Activated T-helper 9 cell treated with anti-CD3 and anti-CD28 coated beads, Interleukin-2, amount 50 U/mL, for 16 hours (primary cell): ENCODE data around the gene METRNL.

ENCODE experiments used
- DNase-seq: peaks from one replicate; pipeline ENCODE4 v3.0.0-alpha.2; 2020; ENCODE audit warnings: low read depth

The METRNL gene

DNA sequence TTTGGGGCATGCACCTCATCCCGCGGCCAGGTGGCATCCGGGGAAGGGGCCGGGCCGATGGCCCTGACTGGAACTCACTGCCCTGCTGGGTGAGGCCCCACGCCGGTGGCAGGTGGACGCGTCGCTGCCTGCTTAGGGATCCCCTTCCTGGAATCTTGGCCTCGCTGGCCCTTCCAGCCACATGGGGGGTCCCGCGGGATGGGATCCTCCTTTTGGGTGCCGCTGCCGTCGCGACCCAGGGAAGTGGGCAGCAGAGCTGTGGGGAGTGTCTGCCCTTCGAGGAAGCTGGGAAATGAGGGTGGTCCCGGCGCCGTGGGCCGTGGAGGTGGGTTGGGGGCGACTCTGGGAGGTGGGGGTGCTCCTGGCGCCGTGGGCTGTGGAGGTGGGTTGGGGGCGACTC lies 12.8 kb downstream of the METRNL start:
- DNase-seq = no peak

DNA sequence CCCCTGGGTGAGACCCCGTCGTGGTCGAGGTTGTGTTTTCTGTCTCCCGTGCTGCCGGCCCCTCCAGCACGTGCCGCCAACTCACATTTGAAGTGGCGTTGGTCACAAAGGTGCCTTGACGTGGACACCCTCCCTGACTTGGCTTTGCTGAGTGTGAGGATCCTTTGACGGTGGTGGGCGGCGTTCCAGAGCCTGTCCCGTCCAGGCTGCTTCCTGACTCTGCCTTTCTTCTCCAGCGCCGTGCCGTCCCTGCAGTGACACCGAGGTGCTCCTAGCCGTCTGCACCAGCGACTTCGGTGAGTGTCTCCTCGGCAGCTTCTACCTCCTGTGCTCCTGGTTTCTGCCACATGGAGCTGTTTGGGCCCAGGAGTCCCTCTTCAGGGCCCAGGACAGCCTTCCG lies 13.5 kb downstream of the METRNL start:
- DNase-seq = no peak

DNA sequence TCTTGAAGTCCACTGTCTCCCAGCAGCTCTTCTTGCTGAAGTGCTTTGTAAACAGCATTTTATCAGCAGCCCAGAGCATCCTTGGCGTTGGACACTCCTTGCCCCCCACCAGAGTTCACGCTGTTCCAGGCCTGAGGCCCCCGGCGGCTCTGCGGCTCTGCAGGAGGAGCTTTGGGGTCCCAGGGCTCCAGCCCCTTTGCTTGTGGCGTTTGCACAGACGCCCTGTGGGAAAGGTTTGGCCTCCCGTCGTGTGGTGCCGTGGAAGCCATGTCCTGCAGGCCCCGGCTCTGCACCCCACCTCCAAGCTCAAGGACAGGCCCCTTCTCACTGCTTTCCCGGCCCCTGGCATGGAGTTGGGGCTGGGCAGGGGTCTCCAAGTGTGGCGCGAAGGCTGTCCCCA lies 14.1 kb downstream of the METRNL start:
- no peak for DNase-seq

DNA sequence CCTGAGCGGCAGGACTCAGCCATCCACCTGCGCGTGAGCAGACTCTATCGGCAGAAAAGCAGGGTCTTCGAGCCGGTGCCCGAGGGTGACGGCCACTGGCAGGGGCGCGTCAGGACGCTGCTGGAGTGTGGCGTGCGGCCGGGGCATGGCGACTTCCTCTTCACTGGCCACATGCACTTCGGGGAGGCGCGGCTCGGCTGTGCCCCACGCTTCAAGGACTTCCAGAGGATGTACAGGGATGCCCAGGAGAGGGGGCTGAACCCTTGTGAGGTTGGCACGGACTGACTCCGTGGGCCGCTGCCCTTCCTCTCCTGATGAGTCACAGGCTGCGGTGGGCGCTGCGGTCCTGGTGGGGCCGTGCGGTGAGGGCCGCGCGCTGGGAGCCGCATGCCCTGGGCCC lies 14.9 kb downstream of the METRNL start:
- no peak for DNase-seq

DNA sequence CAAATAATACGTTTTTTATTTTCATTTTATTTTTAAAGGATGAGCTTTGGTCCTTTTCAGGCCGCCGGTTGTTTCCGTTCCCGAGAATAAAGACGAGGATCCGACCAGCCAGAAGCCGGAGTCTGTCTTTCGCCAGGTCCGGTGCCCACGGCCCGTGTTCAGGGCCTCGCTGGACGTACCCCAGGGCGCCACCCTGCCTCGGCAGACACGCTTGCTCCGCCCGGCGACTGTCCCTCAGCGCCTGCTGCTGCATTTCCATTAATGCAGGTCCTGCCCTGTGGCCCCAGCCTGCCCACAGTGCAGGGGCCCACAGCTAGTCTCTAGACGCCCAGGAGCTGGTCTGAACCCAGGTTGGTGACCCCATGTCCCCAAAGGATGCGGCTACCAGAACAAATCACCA lies 15.6 kb downstream of the METRNL start:
- no peak for DNase-seq

DNA sequence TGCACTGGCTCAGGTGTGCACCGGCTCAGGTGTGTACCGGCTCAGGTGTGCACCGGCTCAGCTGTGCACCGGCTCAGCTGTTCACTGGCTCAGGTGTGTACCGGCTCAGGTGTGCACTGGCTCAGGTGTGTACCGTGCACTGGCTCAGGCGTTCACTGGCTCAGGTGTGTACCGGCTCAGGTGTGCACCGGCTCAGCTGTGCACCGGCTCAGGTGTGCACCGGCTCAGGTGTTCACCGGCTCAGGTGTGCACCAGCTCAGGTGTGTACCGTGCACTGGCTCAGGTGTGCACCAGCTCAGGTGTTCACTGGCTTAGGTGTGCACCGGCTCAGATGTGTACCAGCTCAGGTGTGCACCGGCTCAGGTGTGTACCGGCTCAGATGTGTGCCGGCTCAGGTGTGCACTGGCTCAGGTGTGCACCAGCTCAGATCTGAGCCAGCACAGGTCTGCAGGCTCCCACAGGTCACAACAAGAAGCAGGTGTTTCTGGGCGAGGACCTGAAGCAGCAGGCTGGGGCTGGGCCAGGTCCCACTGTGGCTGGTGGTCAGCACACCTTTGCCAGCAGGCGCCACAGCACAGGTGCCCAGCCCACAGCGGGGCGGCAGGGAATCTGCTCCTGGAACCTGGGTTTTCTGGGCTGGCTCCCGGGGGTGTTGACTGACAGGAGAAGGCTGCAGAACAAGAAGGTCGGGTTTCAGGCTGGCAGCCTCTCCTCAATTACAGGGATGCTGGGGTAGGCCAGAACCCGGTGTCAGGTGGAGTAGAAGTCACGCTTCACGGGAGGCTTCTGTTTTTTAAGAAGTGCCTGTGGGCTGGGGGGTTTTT lies 17.2 kb downstream of the METRNL start:
- DNase-seq = no peak

DNA sequence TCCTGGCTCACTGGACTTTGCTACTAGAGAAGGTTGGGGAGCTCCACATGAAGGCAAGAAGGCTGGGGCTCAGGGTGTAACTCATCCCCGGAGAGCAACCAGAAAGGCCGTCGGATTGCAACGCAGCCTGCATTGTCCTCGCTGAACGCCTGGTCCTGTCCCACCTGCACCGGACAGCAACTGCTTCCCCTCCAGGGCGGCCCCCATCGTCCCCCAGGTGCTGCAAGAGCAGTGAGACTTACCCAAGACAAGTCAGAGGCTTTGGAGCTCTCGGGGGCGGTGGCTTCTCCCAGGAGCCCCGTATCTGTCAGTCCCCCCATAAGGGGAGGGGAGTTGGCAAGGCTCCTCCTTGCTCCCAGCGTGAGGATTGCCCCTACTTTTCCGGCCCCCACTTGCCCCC lies 18.4 kb downstream of the METRNL start:
- no peak for DNase-seq

DNA sequence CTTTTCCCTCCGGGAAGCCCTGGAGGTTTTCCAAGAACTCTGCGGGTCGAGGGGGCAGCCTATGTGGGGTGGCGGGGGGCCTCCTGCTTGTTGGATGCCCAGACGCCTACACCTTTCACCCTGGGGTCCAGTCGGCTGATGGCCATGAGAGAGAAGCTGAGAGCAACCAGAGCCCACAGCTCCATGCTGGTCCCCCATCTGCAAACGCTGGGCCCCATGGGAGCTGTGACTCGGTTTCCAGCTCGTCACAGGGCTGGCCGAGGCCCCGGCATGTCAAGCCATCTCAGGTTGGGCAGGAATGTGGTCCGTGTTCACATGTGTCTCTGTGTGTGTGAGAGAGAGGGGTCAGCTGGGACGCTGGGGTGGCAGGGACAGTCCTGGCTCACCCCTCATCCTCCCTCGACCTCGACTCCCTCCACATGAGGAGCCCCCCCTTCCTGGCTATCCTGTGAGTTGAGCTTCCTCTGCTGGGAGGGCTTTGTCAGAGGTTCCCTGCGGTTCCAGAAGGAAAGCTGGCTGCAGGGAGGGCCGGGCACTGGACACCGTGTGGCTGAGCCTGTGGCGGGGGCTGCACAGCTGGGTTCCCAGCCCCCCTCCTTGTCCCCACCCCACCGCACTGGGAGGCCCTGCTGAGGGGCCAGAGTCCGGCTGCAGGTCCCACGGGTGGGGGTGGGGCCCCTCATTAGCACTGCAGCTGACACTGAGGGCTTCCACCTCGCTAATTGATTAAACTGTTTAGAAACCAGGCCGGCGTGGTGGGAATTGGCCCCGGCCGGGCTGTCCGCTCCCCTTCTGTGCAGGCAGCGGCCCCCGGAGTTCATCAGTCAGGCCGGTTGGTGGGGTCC lies 19.1 kb downstream of the METRNL start:
- DNase-seq = no peak

DNA sequence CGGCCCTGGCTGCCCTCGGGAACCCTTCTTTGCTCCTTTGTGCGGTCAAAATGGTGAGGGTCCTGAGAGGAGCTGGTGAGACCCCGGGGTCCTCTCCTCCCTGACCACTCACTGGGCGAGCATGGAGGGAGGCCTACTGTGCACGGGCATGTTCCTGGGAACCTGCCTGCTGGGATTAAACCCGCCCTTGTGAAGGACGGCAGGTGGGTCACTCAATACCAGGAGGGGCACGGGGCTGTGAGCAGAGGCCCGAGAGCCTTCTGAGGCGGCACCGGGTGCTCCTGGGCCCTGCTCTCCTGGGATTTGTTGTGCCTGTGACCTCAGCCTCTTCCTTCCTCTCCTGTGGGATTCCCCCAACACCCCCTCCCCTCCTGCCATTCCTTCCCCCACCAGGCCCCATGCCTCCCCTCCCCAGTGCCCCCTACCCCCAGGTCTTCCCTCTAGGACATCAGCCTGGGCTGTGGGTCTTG lies 19.7 kb downstream of the METRNL start:
- no peak for DNase-seq

DNA sequence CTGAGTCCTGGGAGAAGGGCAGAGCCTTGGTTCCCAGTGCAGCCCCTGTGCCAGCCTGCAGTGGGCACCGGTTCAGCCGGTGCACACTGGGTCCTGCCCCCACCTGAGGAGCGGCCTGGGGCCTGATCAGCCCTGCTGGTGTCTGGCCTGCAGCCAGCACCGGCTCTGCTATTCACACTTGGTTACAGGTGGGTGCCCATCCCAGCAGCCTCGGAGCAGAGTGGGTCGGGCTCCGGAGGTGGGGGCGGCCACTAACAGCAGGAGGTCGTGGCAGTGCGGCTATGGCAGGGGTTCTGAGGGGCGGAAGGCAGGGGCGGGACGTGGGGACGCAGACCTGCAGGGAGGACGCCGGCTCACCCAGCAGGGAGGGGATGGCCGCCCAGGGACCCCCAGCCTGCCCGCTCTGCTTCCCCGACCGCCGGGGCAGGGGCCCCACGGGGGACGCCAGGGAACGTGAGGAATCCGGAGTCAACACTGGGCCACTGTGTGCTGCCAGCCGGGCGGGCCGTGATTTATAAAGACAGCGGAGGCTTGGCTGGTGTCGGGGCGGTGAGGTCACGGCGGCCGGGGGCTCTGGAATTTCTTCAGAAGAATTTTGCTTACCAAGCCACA lies 20.3 kb downstream of the METRNL start:
- DNase-seq = no peak

DNA sequence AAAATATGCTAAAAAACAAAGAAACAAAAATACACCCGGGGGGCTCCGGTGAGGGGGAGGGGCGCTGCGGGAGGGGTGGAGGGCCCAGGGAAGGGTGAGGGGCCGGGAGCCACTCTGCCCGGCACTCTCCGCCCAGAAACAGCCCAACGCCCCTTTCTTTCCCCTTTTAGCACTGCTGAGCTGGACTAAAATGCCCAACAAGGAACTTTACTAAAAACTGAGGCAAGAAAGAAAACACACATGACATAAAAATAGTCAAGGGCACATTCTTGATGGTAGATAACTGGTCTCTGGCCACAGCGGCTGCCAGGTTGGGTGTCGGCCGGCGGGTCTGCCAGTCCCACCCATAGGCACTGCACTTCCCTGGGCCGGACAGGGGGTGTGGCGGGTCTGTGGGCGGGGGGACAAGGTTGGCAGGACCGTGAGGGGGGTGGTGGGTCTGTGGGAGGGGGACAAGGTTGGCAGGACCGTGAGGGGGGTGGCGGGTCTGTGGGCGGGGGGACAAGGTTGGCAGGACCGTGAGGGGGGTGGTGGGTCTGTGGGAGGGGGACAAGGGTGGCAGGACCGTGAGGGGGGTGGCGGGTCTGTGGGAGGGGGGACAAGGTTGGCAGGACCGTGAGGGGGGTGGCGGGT lies 20.9 kb downstream of the METRNL start:
- DNase-seq = no peak

DNA sequence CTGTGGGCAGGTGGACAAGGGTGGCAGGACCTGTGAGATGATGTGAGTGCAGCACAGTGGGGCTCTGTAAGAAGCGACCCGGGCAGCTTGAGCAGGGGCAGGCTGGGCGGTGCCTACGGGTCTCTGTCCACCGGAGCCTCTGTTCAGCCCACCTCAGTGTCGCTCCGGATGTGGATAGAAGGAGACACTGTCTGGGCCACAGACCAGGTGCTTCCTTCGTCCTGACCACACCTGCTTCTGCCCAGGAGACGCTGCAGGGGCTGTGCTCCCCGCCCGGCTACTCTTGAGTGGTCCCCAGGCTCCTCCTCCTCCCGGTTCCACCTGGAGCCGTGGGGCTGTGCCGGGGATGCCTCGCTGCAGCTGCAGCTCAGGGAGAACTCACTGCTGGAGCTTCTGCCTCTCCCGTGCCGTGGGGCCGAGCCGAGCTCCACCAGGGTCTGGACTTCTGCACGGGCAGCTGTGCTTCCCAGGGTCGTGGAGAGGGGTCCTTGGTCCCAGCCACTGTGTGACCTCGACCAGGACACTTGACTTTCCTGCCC lies 21.5 kb downstream of the METRNL start:
- DNase-seq = no peak

DNA sequence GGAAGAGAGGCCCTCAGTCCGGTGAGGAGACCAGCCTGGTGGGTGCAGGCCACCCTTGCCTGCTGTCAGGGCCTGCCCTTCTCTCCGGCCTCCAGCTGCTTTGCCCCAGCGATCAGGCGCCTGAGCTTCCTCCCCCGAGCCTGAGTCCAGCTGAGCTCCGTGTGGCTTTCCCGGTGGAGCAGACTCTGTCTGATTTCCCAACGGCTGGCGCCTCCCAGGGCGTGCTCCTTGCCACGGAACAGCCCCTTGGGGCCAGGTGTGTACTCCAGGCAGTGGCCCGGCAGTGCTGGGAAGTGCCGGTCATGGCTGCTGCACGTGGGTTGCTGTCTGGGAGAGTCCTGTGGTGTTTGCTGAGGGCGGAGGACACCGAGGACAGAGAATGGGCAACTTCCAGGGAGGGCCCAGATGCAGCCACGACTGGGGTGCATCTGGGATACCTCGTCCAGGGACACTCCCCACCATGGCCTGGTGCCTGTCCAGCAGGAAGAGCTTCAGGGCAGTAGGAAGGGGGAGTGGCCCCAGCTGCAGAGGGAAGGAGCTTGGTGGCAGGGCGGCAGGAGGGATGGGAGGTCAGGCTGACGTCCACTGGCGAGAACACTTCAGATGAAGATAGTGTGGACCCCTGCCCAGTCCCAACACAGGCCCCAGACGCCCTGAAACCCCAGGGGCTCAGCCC lies 22.5 kb downstream of the METRNL start:
- DNase-seq = no peak

DNA sequence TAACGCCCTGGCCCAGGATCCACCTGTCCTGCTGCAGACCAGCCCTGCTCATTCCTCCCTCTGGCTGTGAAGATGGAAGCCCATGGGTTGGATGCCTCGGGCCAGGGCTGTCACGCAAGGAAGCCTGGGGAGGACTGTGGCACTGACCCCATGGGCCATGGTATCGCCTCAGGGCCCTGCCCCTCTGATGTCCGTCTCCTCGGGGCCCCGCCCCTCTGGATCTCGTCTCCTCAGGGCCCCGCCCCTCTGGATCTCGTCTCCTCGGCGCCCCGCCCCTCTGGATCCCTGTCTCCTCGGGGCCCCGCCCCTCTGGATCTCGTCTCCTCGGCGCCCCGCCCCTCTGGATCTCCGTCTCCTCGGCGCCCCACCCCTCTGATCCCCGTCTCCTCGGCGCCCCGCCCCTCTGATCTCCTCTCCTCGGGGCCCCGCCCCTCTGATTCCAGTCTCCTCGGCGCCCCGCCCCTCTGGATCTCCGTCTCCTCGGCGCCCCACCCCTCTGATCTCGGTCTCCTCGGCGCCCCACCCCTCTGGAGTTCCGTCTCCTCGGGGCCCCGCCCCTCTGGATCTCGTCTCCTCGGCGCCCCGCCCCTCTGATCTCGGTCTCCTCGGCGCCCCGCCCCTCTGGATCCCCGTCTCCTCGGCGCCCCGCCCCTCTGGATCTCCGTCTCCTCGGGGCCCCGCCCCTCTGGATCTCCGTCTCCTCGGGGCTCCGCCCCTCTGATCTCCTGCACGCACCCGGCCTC lies 24.0 kb downstream of the METRNL start:
- DNase-seq = no peak

DNA sequence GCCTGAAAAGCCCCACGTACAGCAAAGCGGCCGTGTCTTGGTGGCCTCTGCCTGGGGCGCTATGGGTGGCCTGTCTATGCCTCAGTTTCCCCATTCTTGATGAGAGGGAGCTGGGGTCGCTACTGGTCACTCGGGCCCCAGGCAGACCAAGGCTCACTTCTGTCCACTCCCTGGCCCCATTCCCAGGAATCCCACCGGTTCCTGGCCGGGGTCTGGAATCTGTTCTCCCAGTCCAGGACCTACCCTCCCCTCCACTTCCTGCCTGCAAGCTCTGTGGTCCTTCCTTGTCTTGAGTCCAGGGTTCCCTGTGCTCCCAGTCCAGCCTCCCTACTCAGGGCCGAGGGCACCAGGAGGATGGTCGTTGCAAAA lies 24.5 kb downstream of the METRNL start:
- no peak for DNase-seq

DNA sequence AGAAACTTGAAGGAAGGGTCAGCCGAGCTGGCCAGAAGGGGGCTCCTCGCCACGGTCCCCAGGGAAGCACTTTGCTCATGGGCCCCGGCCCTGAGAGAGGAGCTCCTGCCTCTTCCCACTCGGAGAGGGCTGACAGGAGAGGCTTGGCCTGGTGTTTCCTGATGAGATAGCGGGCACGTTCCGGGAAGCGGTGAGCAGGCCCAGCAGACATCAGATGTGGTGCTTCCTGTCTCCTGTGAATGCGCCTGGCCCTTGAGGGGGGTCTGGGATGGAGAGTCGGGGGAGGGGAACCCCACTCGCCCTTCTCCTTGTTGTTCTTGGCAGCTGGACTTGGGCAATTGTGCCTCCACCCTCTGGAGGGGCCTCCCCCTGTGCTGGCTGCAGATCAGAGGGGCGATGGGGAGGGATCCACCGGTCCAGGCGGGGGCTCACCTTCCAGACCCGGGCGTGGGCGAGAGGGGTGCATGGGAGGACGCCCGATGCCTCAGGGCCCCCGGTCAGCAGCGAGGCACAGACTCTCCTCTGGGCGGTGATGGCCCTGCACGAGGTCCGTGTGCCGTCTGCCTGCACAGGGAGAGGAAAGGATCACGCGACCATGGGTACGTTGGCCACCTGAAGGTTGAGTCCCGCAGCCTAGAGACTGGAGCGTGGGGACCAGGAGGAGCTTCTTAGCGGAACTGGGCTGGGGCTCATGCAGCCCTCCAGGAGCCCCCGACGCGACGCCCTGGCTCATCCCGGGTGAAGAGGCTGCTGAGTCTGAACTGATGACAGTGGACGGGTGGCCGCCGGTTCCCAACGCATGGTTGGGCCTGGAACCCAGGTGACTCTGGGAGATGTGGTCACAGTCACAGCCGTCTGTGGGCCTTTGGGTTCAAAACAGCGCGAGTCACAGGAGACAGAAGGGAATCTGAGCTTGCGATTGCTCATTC lies 25.4 kb downstream of the METRNL start:
- no peak for DNase-seq

DNA sequence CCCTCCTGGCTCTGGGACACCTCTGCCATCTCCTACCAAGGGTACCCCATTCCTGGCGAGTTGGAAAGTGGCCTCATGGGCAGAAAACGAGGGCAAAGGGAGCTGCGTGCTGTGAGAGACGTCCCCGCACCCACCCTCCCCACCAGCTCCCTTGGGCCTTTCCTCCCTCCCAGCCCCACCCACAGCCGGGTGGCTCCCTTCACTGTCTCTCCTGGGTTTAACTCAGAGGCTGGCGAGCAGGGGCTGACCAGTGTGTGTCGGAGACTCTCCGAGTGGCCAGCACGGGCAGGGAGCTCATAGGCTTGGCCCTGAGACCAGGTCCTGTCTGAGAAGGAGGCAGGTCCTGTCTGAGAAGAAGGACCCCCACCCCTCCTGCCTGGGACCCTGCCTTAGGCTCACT lies 26.1 kb downstream of the METRNL start:
- DNase-seq = no peak

DNA sequence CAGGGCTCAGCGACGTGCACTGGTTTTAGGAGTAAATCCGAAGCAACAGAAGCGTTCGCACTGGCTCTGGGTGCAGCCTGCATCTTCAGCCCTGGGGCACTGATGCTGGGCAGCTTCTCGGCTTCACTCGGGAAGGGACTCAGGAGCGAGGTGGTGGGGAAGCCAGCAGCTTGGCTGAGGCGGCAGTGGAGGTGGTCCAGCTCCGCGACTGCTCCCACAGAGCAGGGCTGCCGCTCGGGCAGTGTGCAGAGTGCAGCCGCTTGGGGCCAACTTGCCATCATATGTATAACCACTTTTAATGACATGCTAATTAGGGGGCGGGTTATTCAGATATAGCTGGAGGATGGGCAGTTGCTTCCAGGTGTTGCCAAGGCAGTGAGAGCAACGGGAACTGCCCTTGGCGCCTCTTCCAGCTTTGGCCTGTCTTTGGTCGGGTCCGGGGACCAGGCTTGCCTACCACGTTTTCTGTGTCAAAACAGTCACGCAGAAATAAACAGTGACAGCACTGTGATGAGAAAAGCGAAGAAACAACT lies 26.7 kb downstream of the METRNL start:
- DNase-seq = no peak

DNA sequence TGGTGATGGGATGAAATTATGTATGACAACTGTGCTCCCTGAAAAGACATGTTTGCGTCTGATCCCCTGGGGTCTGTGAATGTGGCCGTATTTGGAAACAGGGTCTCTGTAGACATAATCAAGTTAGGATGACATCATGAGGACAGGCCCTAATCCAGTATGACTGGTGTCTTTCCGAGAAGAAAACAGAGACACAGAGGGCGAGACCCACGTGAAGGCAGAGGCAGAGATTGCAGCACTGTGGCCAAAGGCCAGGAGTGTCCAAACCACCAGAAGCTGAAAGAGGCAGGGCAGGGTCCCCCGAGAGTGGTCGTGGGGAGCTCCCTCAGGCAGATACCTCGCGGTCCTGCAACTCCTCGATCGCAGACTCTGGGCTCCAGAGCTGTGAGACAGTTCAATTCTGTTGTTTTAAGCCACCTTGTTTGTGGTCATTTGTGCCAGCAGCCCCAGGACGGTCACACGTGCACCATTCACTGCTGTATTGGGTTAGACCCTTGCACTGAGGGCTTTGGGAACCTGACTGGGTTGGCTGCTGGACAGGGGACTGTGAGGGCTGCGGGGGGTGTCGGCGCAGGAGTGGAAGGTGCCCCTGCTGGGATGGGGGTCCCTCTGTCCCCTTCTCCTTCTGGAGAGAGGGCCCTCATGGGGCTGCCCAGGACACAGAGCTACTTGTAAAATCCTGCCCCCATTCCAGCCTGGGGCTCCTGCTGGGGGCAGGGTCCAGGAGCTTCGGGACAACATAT lies 27.7 kb downstream of the METRNL start:
- DNase-seq = no peak
